GM12878 (cell line): ENCODE measurements around the gene RAB31. TPM values are rescaled to one million over a fixed set of nuclear protein-coding genes. Genes with fewer than 3 reads are reported as not detected.

Experiments used
- ATAC-seq: fragments of 200-7000 bp; cut with Tn5 transposase; 3 replicates; pipeline ENCODE4 v1.9.1; 2020; ENCODE audit warnings: mild to moderate bottlenecking, moderate library complexity
- BruUV-seq: library from RNA; stranded (reverse); fragments of 400-500 nt; replicated peaks from 2 replicates; lab custom pipeline; 2021; lab: Mats Ljungman, UMichigan
- CTCF ChIA-PET: fragments of 300-600 bp; sonication (Branson Sonifier 250); formaldehyde crosslinking; extraction: SDS; loops from one replicate; lab custom pipeline; 2021; ENCODE audit warnings: inconsistent platforms; lab: Yijun Ruan, JAX
- POLR2A ChIA-PET: fragments of 350-600 bp; formaldehyde crosslinking; extraction: SDS; loops from one replicate; lab custom pipeline; 2021; ENCODE audit warnings: inconsistent platforms; lab: Charles Lee
- RAD21 ChIA-PET: fragments of 300-600 bp; sonication (Branson Sonifier 250); formaldehyde crosslinking; loops from one replicate; lab custom pipeline; 2023; ENCODE audit warnings: antibody characterized with exemption; ENCODE audit not compliant: unreplicated experiment; lab: Charles Lee
- SMC1A ChIA-PET: fragments of 300-600 bp; sonication (Branson Sonifier 250); formaldehyde crosslinking; loops from one replicate; lab custom pipeline; 2023; ENCODE audit not compliant: unreplicated experiment, uncharacterized antibody; lab: Charles Lee
- DNase-seq: peaks from one replicate; pipeline ENCODE4 v3.0.0-alpha.2; 2011; ENCODE audit warnings: low read depth, low spot score
- FAIRE-seq: peaks from 3 replicates; lab custom pipeline; 2011; peaks lifted over from hg19 to GRCh38; lab: Jason Lieb, UNC
- H2AFZ ChIP-seq: 2 replicates; pipeline ENCODE4 v1.6.0; 2011; ENCODE audit warnings: low read depth, low read length, control low read depth; ENCODE audit not compliant: control insufficient read depth
- H3K27ac ChIP-seq: 2 replicates; pipeline ENCODE4 v1.5.1; 2011; ENCODE audit warnings: control low read depth; ENCODE audit not compliant: control insufficient read depth, insufficient read depth
- H3K27me3 ChIP-seq, 2 experiments: replicated peaks in 1 of 2; 2 replicates each; pipeline versions ENCODE4 v1.6.0 to v1.6.1; 2011; ENCODE audit warnings: low read length in 1 of 2; ENCODE audit not compliant: control insufficient read depth in 2 of 2, insufficient read depth in 2 of 2
- H3K36me3 ChIP-seq, 2 experiments: 2 replicates each; pipeline ENCODE4 v1.5.1; 2011; ENCODE audit warnings: low read length in 1 of 2; ENCODE audit not compliant: control insufficient read depth in 2 of 2, insufficient read depth in 2 of 2
- H3K4me1 ChIP-seq: 2 replicates; pipeline ENCODE4 v1.6.1; 2011; ENCODE audit warnings: mild to moderate bottlenecking, low read length, moderate library complexity, mixed read lengths; ENCODE audit not compliant: control insufficient read depth, insufficient read depth
- H3K4me2 ChIP-seq: 2 replicates; pipeline ENCODE4 v1.6.0; 2011; ENCODE audit warnings: control low read depth; ENCODE audit not compliant: control insufficient read depth, insufficient read depth
- H3K4me3 ChIP-seq: fragments of 200-600 bp; sonication (generic); 2 replicates; pipeline ENCODE4 v1.5.1; 2016
- H3K79me2 ChIP-seq: 2 replicates; pipeline ENCODE4 v1.6.0; 2011; ENCODE audit warnings: low read length; ENCODE audit not compliant: control insufficient read depth, insufficient read depth
- H3K9ac ChIP-seq: 2 replicates; pipeline ENCODE4 v1.8.0; 2011; ENCODE audit warnings: low read length, control low read depth, mixed read lengths; ENCODE audit not compliant: control insufficient read depth, insufficient read depth
- H3K9me3 ChIP-seq: replicated peaks from 3 replicates; pipeline ENCODE4 v1.5.1; 2011; ENCODE audit warnings: mild to moderate bottlenecking, low read length; ENCODE audit not compliant: control insufficient read depth, insufficient read depth
- H4K20me1 ChIP-seq: 2 replicates; pipeline ENCODE4 v1.6.0; 2011; ENCODE audit not compliant: control insufficient read depth, insufficient read depth
- CREB1 ChIP-seq: IDR thresholded peaks from 2 replicates; pipeline ENCODE4 v1.6.1; 2012; ENCODE audit warnings: low read depth, mild to moderate bottlenecking, inconsistent platforms
- CTCF ChIP-seq, 3 experiments: IDR thresholded peaks in 2 of 3; conservative IDR thresholded peaks in 1 of 3; 2 replicates each; pipeline ENCODE4 v1.5.1; 2011; ENCODE audit warnings: low read depth in 3 of 3, low read length in 3 of 3, mild to moderate bottlenecking in 3 of 3, control low read depth in 2 of 3, moderate library complexity in 2 of 3, inconsistent platforms in 1 of 3, mixed read lengths in 1 of 3; ENCODE audit not compliant: control insufficient read depth in 2 of 3, insufficient read depth in 1 of 3; ENCODE audit errors: extremely low read depth in 1 of 3
- NFYB ChIP-seq: IDR thresholded peaks from 2 replicates; pipeline ENCODE4 v1.6.1; 2011; ENCODE audit warnings: low read depth, mild to moderate bottlenecking, low read length, improper control_type of control experiment, moderate library complexity; ENCODE audit not compliant: insufficient read depth
- RELB ChIP-seq: fragments of 450-650 bp; IDR thresholded peaks from 2 replicates; pipeline ENCODE4 v1.6.1; 2017; ENCODE audit warnings: low read depth, mild to moderate bottlenecking, moderate library complexity
- RUNX3 ChIP-seq: IDR thresholded peaks from 2 replicates; pipeline ENCODE4 v1.6.1; 2012; ENCODE audit warnings: low read length, inconsistent platforms
- SMAD1 ChIP-seq: fragments of 450-650 bp; IDR thresholded peaks from 2 replicates; pipeline ENCODE4 v1.6.1; 2018; ENCODE audit warnings: mild to moderate bottlenecking, low read depth; ENCODE audit not compliant: partially characterized antibody
- WGBS: methylation state at CpG from one replicate; pipeline ENCODE4 v1.1.6; 2016; ENCODE audit warnings: low lambda C conversion rate; ENCODE audit not compliant: insufficient replicate concordance, insufficient coverage; ENCODE audit errors: missing lambda C conversion rate; 5-methylcytosine and 5-hydroxymethylcytosine counted together
- in situ Hi-C: fragments of 300-500 bp; cut with MboI; formaldehyde crosslinking; loops from 9 replicates; pipeline ENCODE4 v1.14.3; 2018; ENCODE audit warnings: mixed read lengths
- intact Hi-C: fragments of 100-400 bp; cut with micrococcal nuclease; formaldehyde crosslinking; loops from one replicate; pipeline ENCODE4 v1.14.2; 2022; ENCODE audit not compliant: unreplicated experiment
- polyA plus RNA-seq, 11 experiments: library from polyadenylated mRNA; depleted of rRNA in 4 of 11; unstranded in 6 of 11; stranded (reverse) in 5 of 11; fragments of >200 nt; fragmentation: Nextera tagmentation in 4 of 11; fragmentation: Illumina TruSeq in 1 of 11; extraction: Ambion mirVana in 4 of 11; extraction: Trizol in 1 of 11; gene quantifications; 1 replicate in 1 of 11; 2 replicates in 10 of 11; pipeline versions ENCODE4 v1.2.1 to v1.2.3, GENCODE V29; 2011 to 2016; ENCODE audit warnings: inconsistent platforms in 2 of 11, missing spikeins in 2 of 11, low read depth in 1 of 11
- total RNA-seq, 4 experiments: library from RNA; depleted of rRNA in 3 of 4; stranded (reverse); fragments of >200 nt in 3 of 4; fragmentation: Illumina TruSeq in 1 of 4; extraction: Trizol in 1 of 4; gene quantifications; 2 replicates each; pipeline versions ENCODE4 v1.2.1 to v1.2.3, GENCODE V29; 2013 to 2021

Gene RAB31
- total and polyA plus RNA-seq, 10 of the 15 experiments (the other 5 are each of a cell fraction or from before 2014, with no cell fraction given) = 0.80 to 23.3 (median 12.2) TPM

GRCh38 chr18:9771261-9771976 lies 63.3 kb downstream of the RAB31 start (continued):
- TF ChIP-seq CTCF (IDR thresholded peaks at IDR 0.05 in 2 of 3, conservative IDR thresholded peaks at IDR 0.05 in 1 of 3; ENCODE audit: control insufficient read depth in 2 of 3, extremely low read depth in 1 of 3, insufficient read depth in 1 of 3, low read depth in 3 of 3, low read length in 3 of 3) = peak; percentile 82 to 99 (median 98)
- peak; percentile 24; the same call in 1 of the 2 replicates for TF ChIP-seq RUNX3

GRCh38 chr18:9771977-9772660 lies 64.0 kb downstream of the RAB31 start:
- Histone ChIP-seq H3K27ac (no peak overlapping the region), H3K79me2 (no peaks in the 10 kb centered on the region), H3K27me3 (no peaks in the 10 kb centered on the region), H3K4me2 (no peak overlapping the region), H3K4me3 (no peak overlapping the region), H4K20me1 (no peaks in the 10 kb centered on the region), H3K36me3 (no peaks in the 10 kb centered on the region), H3K4me1 (no peaks in the 10 kb centered on the region)
- POLR2A ChIA-PET = no interaction called here
- in situ Hi-C loops (no loop called here), intact Hi-C loops (loop anchor here (2.0 kb wide), 1 partner anchor 159 kb away; no protein-coding TSS in a partner anchor)
- DNase-seq = no peak
- CTCF ChIA-PET = interaction anchor here (1.4 to 1.6 kb wide), 2 partner anchors 163 to 255 kb away, joined by 3 read pairs; no protein-coding TSS in a partner anchor
- RAD21 ChIA-PET = no interaction called here
- TF ChIP-seq SMAD1 (no peak), RELB (no peak), NFYB (no peak), CREB1 (no peak)
- TF ChIP-seq, all 136 proteins: peak for 0
- FAIRE-seq (no peak), ATAC-seq (no peak)
- no TSS peak for BruUV-seq
- Histone ChIP-seq H2AFZ (no peak overlapping the region), H3K9ac (no peak overlapping the region), H3K9me3 (no peaks in the 10 kb centered on the region)
- 84% methylated on average over 14 of the region's 14 CpGs for WGBS
- SMC1A ChIA-PET = no interaction called here
